AG20443 (cell line): ENCODE data around the gene BCAS1.
A peak's percentile ranks its signal among the peaks of the same experiment; 100 is the strongest.
"Not testable (repeated sequence)": the region's sequence is repeated elsewhere in the genome, so short reads cannot be mapped to it uniquely, and the experiment has no call there.

Experiments used
- DNase-seq: peaks from one replicate; pipeline ENCODE4 v3.0.0; 2012; ENCODE audit warnings: low spot score, mixed read lengths

BCAS1 gene

DNA sequence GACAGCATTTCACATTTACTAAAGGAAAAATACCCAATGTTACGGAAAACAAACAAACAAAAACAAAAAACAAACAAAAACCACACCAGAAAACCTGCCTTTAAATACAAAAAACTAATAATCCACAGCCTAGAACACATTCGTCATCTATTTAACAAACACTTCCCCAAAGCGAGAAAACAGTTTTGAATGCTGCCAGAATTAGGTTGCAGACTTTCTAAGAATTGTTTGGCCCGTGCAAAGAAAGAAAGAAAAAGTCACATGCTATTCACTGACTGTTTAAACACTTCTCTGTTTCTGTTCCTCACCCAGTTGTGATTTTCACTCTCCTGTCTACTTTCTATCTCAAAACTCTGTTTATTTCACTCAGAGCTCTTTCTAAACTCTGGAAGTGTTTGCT, 52.5 kb downstream of the BCAS1 start:
- DNase-seq: no peak

GRCh38 chr20:54015496-54015895, 54.9 kb downstream of the BCAS1 start:
- DNase-seq: no peak

DNA sequence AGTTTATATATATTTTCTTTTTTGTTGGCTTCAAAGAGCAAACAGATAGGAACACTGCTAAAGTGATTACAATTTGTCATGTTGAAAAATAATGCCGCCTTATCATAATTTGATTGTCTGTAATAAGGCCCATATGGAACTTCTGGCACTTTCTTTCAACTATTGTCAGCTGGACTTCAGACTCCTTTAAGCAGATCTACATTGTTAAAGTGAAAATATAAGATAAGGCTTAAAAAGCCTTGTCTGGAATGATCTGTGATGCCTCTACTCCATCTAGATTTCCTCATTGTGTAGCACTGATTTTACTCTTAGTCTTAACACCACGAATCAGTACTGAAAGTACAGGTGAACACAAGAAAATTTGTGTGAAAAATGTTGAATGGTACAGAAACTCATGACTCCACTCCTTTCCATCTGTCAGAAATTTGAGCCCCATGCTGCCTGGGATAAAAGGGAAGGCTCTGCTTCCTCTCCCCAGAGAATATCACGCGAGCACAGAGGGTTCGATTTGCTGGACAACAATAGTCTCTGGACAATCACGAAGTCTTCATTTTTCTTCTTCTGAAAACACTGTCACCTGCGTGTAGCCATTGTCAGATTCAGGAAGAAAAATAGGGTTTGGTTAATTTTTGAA, 56.0 kb downstream of the BCAS1 start:
- DNase-seq: peak; percentile 23

DNA sequence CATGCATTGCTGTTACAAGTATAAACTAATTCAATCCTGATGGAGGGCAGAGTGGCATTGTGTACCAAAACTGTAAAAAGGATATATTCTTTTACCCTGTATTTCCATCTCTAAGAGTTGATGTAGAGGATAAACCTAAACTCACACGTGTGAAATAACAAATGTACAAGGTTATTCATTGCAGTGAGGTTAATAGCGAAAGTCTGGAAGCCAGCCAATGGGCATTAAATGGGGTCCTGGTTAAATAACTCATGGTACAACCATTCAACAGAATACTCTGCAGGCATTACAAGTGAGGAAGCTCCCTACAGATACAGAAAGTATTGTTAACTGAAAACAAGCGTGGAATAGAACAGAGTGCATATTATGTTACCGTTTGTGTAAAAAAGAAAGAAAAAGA, 56.9 kb downstream of the BCAS1 start:
- no peak for DNase-seq

GRCh38 chr20:54011346-54011745, 59.0 kb downstream of the BCAS1 start:
- DNase-seq: no peak

- not testable (repeated sequence) for DNase-seq
Observed at GRCh38 chr20:54006216-54006615, 64.2 kb downstream of the BCAS1 start.

- no peak for DNase-seq
Observed at GRCh38 chr20:54005524-54005923, 64.9 kb downstream of the BCAS1 start.

DNA sequence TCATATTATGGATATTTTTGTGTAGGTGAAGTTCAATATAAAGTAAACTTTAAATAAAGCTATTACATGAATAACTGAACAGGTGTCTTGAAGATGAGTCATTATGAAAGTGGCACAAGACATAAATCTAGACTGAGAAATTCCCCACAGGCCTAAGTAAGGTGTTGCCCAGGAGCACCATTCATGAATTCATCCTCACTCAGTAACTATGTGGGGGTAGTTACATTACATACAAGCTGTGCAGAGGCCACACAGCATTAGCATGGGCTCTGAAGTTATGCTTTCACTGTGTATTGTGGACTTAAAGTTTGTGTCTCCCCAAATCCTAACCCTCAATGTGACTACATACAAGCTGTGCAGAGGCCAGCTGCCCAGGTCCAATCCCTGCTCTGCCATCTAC, 65.9 kb downstream of the BCAS1 start:
- no peak for DNase-seq

DNA sequence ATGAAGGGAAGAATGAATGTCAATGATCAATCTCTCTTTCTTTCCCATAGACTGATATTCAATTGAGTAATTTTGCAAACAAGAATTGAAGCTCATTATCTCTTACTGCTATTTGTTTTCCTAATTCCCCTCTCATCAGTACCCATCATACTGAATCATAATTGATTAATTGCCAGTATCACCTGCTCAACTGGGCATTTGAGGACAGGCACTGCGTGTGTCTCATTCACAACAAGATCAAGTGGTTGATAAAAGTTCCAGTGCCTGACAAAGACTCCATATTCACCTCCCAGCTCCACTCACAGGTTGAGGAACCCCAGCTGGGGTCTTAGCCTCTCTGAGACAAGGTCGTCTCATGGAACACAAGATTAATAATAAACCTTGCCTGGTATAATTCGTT, 67.7 kb downstream of the BCAS1 start:
- no peak for DNase-seq

DNA sequence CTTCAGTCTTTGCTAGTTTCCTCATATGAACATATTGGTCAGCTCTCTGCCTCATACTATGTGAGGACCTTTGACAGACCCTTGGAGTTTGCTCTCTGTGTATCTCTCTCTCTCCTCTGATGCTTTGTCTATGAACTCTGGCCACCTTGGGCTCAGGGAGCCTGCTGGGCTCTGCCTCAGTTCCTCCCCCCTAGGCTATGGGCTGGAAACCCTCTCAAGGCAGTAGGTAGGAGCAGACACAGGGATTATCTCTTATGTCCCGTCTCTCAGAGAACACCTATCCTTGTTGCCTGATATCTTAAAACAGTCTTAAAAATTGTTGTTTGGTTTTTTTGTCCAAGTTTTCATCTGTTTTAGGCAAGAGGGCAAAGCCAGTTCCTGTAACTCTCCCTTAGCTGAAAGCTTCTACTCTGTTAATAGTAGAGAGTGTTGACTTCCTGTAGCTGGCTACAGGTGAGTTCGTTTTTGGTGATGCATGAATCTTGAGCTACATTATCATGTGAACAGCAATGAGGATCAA, 68.3 kb downstream of the BCAS1 start:
- DNase-seq: no peak

DNA sequence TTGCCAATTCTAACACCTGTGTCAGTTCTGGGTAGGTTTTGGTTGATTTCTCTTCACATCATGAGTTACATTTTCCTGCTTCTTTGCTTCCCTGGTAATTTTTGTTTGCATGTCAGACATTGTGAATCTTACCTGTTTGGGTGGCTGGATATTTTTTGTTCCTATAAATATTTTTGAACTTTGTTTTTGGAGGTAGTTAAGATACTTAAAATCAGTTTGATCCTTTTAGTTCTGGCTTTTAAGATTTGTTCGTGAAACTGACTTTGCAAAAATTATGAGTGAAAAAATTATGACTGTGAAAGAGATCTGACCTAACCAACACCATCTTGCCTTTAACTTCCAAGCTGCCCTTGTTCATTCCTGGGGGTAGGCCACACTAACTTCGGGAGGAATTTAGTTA, 69.5 kb downstream of the BCAS1 start:
- DNase-seq: no peak

DNA sequence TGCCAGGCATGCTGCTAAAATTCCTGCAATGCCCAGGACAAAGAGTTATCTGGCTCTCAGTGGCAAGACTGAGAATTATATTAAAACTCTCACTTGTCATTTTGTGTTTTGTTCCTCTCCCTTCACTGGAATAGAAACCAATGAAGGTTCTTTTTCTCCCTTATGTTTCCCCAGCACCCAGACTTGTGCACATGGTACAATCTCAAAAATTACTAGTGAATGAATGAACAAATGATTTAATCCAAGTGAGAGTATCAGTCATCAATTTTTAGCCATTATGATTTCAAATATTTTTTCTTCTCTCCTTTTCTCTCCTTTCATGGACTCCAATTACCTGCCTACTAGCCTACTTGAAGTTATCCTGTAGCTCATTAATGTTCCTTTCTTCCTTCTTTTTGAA, 70.1 kb downstream of the BCAS1 start:
- DNase-seq: no peak

DNA sequence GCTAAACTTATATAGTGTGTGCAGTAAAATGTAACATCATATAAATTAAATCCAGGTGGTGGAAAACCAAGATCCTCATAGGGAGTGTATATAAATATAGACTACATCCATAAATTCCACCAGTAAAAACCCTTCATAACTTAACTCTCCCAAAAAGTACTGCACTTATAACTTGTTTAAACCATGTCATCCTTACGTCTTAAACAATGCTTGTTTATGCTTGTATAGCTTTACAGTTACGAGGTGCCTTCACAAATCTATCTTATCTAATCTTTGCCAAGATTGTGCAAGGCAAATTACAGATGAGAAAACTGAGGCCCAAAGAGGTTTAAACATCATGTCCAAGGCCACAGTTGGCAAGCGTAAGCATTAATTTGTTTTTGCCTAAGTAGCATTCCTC, 71.3 kb downstream of the BCAS1 start:
- DNase-seq: no peak

DNA sequence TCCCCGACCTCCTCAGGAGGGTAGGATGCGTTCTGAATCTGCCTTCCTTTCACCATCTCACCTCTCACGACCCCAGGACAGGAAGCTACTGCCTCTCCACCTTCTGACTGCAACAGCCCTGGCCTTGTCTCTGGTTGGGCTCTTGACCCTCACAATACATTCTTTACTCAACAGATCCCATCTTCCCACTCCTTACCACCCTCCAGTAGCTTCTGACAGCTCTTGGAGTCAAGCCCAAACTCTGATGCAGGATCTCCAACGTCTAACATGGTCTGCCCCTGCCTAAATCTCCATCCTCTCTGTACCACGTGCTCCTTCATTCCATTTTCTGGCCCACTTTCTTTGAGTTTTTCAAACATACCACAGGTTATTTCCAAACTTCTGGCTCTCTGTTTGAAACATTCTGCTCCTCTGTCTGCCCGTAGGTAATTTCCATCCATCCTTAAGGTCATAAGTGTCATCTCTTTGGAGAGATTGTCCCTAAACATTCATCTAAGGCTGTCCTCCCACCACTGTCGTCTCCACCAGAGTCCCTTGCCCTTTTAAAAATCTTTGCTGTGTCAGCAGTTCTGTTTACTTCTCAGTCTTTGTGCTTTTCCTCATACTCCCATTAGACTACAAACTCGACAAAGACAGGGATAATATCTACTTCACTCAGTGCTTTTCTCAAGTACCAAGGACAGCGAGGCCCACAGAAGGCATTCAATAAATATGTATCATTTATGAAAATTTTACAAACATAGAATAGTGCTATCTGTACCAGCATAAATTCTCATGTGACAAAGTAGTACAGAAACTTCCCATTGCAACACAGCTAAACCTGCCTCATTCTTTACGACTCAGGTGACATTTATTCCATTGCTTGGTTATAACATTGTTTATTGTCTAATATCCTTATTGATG, 73.6 kb downstream of the BCAS1 start:
- no peak for DNase-seq

- no peak for DNase-seq
Observed at GRCh38 chr20:53995949-53996348, 74.4 kb downstream of the BCAS1 start.

- DNase-seq: no peak
Observed at GRCh38 chr20:53994088-53994487, 76.3 kb downstream of the BCAS1 start.

DNA sequence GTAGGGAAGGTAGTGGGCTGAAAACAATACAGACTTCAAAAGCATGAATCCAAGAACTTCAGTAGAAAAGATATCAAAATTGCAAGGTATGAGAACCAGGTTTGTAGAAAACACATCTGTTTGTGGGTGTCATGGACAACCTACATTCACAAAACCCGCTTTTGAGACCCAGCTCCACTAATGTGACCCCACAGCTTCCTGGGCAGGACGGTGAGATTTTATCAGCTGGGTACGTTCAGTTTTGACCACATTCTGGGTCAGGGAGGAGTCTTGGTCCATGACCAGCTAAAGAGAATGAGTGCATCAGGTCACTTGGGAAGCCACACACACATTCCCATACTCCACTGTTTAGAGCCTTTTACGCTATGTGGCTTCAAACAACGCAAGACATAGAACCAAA, 77.1 kb downstream of the BCAS1 start:
- no peak for DNase-seq

- DNase-seq: no peak
Observed at GRCh38 chr20:53990768-53991450, 79.5 kb downstream of the BCAS1 start.

DNA sequence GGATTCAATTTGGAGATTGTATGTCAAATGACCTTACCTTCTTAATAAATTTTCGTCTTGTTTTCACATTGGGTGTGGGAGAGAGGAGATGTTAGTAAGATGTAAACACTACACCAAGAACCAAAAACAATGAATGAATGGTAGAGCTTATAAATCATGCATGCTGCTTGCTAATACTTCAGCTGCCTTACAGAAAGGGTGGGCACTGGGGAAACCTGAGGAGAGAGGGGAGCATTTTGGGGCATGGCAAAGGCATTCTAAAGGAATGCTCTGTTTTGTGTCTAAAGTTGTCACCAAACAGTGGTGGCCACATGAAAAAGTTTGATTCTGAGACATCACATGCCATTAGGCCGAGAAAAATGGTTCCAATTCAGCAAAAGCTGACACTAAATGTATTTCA, 80.4 kb downstream of the BCAS1 start:
- DNase-seq: no peak

GRCh38 chr20:53989401-53989800, 81.0 kb downstream of the BCAS1 start:
- no peak for DNase-seq

GRCh38 chr20:53986037-53986650, 84.2 kb downstream of the BCAS1 start:
- no peak for DNase-seq

DNA sequence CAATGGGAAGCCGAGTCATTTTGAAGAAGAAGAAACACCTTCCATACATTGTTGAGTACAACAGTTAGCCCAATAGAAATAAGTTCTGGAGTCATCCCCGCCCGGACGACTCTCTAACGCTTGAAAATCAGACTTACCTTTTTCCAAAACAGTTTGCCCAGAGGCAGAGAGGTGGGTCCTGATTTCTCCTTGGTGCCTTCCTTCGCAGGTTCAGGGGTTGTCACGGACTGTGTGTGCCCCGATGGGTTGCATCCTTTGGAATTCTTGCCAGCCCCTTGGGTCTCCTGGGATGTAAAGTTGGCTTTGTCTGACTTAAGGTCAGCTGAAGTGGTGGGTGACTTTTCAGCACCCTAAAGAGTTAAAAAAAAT, 85.3 kb downstream of the BCAS1 start:
- DNase-seq: no peak
